Panc1 (cell line): ENCODE data around the gene RNF182.

ENCODE experiments used
- POLR2AphosphoS5 ChIP-seq: IDR thresholded peaks from 2 replicates; pipeline ENCODE4 v1.6.1; 2012; ENCODE audit warnings: mild to moderate bottlenecking, low read depth, low read length, moderate library complexity
- REST ChIP-seq, 2 experiments: IDR thresholded peaks; 2 replicates each; pipeline ENCODE4 v1.6.1; 2011 to 2012; ENCODE audit warnings: low read depth in 2 of 2, control low read depth in 1 of 2, low read length in 1 of 2, mild to moderate bottlenecking in 1 of 2, moderate library complexity in 1 of 2; ENCODE audit not compliant: insufficient read depth in 1 of 2
- TCF7L2 ChIP-seq: IDR thresholded peaks from 2 replicates; pipeline ENCODE4 v1.6.1; 2011; ENCODE audit warnings: mild to moderate bottlenecking, low read depth, low read length, inconsistent platforms
- TF ChIP-seq, protein P1 (sequence below): fragments of 450-650 bp; IDR thresholded peaks from 2 replicates; pipeline ENCODE4 v1.5.1; 2017; ENCODE audit warnings: mild to moderate bottlenecking

DNA sequence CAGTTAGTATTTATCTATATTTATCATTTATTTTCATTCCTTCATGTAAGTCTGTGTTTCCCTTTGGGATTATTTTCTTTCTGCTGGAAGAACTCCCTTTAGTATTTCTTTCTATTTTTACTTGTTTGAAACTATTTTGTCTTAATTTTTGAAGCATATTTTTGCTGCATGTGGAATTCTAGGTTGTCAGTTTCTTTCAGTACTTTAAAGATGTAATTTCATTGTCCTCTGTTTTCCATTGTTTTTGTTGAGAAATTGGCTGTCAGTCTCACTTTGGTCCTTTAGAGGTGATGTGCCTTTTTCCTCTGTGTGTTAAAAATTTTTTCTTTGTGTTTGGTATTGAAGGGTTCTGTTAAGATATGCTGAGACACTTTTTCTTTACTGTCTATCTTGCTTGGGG is 17.1 kb downstream of the RNF182 start:
- TF ChIP-seq, protein P1, sequence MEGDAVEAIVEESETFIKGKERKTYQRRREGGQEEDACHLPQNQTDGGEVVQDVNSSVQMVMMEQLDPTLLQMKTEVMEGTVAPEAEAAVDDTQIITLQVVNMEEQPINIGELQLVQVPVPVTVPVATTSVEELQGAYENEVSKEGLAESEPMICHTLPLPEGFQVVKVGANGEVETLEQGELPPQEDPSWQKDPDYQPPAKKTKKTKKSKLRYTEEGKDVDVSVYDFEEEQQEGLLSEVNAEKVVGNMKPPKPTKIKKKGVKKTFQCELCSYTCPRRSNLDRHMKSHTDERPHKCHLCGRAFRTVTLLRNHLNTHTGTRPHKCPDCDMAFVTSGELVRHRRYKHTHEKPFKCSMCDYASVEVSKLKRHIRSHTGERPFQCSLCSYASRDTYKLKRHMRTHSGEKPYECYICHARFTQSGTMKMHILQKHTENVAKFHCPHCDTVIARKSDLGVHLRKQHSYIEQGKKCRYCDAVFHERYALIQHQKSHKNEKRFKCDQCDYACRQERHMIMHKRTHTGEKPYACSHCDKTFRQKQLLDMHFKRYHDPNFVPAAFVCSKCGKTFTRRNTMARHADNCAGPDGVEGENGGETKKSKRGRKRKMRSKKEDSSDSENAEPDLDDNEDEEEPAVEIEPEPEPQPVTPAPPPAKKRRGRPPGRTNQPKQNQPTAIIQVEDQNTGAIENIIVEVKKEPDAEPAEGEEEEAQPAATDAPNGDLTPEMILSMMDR = no peak
- TF ChIP-seq TCF7L2 = no peak
- no peak for TF ChIP-seq POLR2AphosphoS5
- TF ChIP-seq REST (IDR thresholded peaks at IDR 0.05; ENCODE audit: insufficient read depth in 1 of 2, low read depth in 2 of 2, low read length in 1 of 2) = no peak
